HCEC 1CT (cell line): ENCODE results near the gene ZNHIT1.
"Not testable (repeated sequence)": the region's sequence is repeated elsewhere in the genome, so short reads cannot be mapped to it uniquely, and the experiment has no call there.

Source experiments
- DNase-seq: peaks from one replicate; pipeline ENCODE4 v3.0.0-alpha.2; 2017

The ZNHIT1 gene

DNA sequence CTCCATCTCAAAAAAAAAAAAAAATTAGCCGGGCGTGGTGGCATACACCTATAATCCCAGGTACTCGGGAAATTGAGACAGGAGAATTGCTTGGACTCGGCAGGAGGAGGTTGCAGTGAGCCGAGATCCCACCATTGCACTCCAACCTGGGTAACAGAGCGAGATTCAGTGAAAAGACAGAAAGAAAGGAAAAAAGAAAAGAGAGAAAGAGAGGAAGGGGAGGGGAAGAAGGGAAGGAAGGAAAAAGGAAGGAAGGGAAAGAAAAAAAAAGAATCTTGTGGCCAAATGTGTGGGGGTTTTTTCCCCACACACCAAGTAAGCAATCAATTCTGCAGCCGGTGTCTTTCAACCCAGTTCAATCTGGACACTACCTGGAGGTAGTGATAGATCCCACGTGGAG, 28.9 kb upstream of the ZNHIT1 start:
- no peak for DNase-seq

DNA sequence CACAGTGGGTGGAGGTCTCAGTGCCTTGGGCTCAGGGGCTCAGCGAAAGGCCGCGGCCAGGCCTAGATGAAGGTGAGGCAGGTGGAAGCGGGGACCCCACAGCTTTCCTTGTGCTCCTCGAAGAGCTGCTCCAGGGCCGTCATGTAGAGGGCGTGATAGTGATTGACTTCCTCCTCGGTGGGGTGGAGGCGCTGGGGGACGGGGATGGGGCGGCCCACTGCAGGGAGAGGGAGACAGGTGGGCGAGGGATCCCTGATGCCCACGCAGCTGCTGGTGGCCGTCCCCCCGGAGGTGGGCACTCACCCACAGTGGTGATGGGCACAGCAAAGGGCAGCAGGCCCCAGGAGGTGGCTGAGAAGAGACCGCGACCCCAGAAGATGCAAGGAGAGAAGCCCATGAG, 22.1 kb upstream of the ZNHIT1 start:
- DNase-seq, result no peak

DNA sequence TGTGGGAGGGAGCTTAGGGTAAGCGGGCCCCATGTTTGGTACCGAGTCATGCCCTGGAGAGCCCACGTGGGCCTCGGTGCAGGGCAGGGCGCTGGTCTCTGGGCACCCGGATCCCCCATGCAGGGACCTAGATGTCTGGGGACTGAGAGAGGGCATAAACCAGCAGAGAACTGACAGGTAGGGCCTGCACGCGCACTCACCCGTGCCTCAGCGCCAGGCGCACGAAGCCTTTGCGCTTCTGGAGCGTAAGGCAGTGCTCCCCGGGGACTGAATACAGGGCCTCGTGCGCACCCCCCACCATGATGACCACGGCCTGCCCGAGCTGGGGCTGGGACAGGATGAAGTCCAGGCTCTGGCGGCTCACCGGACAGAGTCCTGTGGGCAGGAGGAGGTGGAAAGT, 20.0 kb upstream of the ZNHIT1 start:
- DNase-seq, result no peak

DNA sequence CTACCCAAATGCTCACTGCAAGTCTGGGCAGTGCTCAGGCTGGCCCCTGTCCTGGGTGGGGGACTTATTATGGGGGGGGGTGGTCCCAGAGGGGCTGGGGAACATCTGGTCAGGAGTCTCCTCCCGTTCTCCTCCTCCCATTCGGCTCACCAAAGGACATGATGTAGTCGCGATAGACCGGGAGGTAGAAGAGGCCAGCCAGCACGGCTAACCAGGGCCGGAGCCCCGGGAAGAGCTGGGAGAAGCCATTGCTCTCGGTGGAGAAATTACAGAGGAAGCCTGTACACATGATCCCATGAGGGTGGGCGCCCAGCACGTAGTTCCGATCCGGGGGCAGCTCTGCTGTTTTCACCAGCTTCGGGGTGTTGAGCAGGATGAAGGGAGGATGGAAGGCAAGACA, 19.5 kb upstream of the ZNHIT1 start:
- no peak for DNase-seq

DNA sequence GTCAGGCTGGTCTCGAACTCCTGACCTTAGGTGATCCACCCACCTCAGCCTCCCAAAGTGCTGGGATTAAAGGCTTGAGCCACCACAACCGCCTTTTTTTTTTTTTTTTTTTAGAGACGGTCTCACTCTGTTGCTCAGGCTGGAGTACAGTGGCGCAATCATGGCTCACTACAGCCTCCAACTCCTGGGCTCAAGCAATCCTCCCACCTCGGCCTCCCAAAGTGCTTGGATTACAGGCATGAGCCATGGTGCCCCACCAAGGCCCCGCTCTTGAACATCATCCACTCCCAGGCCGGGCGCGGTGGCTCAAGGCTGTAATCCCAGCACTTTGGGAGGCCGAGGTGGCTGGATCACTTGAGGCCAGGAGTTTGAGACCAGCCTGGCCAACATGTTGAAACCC, 18.4 kb upstream of the ZNHIT1 start:
- DNase-seq, result not testable (repeated sequence)

DNA sequence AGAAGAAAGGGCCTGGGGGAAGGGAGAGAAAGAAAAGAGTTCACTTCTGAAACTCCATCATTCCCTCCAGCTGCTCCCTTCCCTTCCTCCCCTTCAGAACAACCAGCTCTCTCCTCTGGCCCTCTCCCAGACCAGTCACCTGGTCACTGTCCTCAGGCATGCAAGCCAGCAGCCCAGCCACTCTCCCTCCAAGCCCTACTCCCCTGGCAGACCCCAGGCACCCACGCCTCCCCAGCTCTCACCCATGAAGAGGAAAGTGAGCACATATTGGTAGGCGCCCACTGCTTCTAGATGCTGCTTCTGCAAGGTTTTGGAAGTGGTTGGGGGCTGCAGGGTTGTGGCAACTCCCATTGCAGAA, 17.5 kb upstream of the ZNHIT1 start:
- no peak for DNase-seq

DNA sequence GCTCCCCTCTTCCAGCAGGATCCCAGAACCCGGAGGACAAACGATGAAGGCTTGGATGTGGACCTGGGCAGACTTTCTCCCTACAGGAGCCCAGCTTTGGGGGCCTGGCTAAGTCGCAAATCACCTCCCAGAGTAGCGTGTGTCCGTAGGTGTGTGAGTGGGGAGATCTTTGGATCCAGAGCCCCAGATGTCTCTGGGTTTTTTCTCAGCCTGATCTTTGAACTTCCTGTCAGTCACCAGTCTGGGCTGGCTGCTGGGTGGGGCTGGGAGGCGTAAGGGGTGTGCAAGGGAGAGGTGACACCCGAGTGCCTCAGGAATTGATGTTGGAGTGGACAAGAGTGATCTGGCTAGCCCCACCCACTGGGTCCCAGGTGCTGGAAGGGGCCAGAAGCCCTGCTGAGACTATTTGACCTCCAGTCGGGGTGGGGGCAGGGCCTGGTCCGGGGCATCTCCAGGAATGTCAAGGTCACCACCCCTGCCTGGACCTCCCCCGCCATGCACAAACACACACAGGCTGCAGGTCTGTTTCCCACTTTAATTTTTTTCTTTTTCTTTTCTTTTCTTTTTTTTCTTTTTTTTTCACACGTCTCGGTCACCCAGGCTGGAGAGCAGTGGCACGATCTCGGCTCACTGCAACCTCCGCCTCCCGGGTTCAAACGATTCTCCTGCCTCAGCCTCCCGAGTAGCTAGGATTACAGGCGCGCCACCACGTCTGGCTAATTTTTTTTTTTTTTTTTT, 16.9 kb upstream of the ZNHIT1 start, which contains the start of gene MOGAT3:
TSS of gene MOGAT3 (minus strand) at position 175 of the 738 bp plus-strand sequence. CDS start 182 bp downstream, outside the sequence.
- no peak for DNase-seq

DNA sequence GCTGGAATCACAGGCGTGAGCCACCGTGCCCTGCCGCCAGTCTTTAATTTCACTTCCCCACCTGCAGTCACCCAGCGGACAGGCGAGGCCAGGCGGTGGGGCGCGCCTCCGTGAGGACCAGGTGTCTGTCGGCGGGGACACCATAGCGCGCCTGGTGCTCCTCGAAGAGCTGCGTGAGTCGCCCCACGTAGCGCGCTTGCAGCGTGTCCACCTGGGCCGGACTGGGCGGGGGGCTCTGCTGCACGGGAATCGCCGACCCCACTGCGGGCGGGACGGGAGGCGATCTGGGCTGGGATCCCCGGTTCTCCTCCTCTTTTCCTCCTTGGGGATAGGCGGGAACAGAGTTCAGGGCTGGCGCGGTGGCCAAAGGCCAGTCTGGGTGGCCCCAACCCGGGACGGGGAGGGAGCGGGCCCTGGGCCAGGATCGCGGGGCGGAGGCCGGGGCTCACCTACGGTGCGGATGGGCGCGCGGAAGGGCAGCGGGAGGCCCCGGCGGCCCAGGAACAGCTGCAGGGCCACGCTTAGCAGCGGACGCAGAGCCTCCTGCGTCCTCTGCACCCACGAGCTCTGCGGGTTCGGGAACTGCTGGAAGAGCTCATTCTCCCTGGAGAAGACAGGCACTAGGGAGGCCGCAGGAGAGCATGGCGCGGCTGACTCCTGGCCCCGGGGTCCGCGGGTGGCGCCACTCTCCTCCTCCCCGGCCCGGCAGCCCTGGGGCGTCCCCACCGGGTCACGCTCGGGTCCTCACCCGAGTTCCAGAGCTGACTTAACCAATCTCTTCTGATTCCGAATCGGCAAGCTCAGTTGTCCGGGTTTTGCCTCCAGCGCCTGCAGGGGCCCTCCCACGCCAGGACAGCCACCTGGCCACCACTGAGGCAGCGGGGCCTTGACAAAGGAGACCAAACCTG, 16.0 kb upstream of the ZNHIT1 start:
- DNase-seq, result no peak

DNA sequence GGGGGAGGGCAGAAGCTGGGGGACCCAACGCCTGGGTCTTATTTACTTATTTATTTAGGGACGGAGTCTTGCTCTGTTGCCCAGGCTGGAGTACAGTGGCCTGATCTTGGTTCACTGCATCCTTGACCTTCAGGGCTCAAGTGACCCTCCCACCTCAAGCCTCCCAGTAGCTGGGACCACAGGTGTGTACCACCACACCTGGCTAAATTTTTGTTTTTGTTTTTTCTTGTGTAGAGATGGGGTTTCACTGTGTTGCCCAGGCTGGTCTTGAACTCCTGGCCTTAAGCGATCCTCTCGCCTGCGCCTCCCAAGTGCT, 15.4 kb upstream of the ZNHIT1 start:
- no peak for DNase-seq

DNA sequence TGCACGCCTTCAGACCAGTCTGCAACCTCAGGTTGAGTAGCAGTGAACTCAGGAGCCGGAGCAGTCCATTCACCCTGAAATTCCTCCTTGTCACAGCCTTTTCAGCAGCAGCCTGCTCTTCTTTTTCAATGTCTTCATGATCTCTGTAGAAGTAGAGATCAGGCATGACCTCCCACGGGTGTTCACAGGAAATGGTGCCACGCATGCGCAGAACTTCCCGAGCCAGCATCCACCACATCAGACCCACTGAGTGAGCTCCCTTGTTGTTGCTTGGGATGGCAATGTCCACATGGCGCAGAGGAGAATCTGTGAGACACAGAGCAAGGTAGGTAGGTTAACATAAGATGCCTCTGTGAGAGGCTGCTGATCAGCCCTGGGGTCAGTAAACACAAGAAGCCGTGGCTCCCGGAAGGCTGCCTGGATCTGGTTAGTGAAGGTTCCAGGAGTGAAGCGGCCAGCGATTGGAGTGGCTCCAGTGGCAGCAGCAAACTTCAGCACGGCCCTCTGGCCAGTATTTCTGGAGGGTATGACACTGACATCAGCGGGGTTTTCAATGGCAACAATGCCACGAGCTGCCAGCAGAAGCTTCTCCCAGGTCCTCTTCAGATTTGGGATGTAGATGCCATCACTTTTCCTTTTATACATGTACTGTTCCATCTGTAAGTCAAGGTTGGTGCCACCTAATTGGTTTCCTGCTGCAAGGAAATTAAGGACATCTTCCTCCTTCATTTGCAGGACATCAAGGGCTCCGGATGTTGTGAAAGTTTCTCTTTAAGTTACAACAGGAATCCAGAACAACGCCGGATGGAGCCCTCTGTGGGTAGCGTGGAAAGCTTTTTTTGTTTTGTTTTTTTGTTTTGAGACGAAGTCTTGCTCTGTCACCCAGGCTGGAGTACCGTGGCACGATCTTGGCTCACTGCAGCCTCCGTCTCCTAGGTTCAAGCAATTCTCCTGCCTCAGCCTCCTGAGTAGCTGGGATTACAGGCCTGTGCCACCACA, 13.9 kb upstream of the ZNHIT1 start:
- DNase-seq, result not testable (repeated sequence)

DNA sequence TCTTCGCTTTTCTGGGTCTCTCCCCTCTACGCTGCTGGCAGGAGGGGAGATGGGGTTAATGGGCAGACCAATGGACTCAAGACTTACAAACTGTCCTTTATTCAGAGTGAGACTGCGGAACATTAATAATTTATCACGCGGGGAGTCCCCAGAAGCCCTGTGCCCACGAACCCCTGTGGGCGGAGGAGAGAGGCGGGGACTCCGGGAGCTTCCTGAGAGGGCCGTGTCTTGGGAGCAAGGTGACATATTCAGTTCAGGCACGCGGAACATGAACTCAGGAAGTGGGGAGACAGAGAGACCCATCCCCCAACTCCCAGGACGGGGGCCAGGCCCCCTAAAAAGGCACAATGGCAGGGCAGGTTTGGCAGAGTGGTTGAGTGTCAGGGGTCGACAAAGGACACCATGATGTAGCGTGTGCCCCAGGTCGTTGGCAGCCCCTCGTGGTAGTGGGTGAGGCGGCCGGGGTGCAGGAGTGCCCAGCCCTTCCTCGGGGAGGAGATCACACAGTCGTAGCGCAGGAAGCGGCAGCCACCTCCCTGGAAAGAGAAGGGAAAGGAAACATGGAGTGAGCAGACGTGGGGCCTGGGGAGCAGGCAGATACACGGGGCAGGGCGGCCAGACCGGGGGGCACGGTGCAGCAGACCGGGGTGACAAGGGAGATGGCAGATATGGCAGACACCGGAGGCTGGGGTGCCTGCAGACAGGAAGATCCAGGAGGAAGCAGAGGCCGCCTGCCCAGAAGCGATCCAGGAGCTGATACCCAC, 11.9 kb upstream of the ZNHIT1 start:
- no peak for DNase-seq

DNA sequence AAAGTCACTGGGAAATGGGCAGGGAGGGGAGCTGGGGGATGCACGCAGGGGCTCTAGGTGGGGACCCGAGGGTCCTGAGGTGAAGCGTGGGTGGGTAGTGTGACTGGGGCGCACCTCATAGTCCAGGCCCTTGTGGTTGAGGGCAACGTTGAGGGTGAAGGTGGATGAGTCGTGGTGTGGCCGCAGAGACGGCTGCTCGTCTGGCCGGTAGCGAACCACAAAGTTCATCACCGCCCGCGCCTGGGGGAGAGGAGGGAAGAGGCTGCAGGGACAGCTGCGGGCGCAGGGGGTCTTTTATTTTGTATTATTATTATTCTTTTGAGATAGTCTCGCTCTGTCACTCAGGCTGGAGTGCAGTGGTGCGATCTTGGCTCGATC, 11.3 kb upstream of the ZNHIT1 start:
- DNase-seq, result no peak

DNA sequence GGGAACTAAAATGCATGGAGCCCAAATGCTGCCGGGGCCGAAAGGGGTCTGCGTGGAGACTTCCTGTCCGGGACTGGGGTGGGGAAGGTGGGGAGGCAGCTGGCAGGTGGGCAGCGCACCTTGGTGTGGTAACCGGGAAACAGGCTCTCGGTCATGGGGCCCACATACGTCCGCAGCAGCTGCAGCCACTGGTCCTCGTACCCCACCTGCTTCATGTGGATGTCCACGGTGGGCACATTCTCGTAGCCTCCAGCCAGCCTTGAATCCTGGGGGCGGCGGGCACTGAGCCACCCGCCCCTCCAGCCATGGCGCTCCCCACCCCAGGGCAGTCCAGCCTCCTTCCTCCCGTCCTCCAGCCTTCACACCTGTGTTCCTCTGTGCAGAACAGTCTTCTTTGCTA, 10.5 kb upstream of the ZNHIT1 start:
- no peak for DNase-seq

DNA sequence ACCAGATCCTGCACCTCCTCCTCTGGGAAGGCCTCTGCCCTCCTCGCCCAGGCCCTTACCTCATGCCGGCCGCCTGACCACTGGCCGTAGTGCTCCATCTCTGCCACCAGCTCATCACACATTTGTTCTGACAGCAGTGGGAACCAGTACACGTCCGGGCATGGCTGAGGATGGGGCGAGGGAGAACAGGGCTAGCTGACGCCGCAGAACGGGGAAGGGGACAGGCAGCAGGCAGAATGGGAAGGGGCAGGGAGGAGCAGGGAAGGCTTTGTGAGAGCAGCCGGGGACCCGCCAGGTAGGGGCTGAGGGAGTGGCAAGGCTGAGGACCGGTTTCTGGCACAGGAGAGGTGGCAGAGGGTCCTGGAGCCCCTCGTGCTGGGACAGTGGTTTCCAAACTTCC, 9.2 kb upstream of the ZNHIT1 start:
- DNase-seq, result no peak

DNA sequence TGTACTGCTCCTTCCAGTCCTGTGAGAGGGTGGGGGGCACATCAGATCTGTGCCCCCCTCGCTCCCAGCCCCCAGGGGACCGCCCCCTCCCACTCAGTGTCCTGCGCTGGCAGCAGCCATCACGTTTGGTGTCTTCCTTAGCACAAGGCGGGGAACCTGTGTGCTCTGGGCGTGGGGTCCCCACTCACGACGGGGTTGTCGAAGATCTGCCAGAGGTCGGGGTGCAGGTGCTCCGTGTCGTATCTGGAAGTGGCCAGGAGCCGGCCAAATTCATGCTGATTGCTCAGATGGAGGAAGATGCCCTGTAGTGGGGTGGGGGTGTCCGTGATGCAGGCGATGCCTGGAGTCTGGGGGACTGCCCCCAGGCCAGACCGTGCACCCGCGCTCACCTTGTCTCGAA, 7.8 kb upstream of the ZNHIT1 start:
- no peak for DNase-seq

DNA sequence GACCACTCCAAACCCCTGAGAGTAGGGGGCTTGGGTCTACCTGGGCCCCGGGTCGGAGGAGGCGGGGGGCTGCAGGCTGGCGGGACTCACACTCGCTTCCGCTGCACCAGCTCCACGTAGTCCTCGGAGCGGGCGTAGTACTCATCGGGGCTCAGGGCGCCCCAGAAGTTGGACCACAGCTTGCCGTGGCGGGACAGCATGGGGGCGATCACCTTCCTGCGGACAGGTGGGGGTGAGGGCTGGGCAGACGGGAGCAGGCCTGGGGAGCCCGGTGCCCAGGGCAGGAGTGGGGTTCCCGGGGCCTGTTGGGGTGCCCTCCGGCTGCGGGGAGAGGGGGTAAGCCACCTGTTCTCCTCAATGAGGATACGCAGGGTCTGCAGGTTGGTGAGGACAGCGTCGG, 6.5 kb upstream of the ZNHIT1 start:
- DNase-seq, result no peak

DNA sequence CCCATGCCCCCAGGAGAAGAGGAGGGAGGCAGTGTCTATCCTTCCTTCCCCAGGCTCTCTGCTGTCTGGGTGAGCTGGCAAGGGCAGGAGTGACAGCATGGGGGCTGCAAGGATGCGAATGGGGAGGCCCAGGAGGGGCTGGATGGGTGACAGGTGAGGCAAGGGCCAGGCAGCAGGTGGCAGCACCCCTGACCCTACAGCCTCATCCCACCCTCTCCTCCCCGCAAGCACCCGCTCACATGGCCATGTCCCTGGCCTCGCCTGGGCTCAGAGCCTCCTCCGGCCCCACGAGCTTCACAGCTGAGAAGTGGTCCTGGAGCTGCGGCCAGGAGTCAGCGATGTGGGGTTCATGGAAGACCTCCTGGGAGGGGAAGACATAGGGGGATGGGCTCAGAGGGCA, 6.0 kb upstream of the ZNHIT1 start:
- no peak for DNase-seq

DNA sequence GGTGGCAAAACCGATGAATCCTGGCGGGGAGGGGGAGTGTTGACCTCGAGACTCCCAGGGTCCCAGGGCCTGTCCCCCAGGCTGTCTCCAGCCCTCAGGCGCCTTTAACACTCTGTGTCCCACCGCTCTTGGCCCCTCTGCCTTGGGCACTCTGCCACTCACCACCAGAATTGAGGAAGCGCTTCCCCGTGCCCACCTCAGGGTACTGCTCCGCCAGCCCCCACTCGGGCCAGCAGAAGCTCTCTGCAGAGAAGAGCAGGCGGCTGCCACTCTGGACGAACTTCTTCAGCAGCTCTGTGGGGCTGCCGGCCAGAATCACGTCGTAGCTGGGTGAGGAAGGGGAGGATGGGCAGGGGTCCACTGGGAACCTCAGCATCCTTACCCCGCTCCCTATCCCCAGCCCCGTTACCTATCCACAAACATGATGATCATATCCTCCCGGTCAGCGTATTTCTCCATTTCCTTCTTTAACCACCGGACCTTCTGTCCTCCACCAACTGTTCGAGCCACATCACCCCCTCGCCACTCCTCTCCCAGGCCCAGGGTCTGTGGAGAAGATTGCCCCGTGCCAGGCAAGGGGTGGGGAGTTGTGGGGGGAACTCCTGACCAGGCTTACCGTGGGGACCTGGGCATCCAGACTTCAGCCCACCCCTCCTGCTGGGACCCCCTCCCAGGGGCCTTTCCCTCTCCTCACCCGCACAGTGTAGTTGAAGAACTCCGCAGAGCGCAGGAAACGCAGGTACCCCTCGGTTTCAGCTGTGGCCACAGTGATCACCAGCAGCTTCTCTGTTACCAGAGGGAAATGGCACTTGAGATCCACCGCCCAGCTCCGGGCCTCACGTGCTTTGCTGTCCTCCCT, 1.7 kb upstream of the ZNHIT1 start:
- peak; percentile 7 for DNase-seq

DNA sequence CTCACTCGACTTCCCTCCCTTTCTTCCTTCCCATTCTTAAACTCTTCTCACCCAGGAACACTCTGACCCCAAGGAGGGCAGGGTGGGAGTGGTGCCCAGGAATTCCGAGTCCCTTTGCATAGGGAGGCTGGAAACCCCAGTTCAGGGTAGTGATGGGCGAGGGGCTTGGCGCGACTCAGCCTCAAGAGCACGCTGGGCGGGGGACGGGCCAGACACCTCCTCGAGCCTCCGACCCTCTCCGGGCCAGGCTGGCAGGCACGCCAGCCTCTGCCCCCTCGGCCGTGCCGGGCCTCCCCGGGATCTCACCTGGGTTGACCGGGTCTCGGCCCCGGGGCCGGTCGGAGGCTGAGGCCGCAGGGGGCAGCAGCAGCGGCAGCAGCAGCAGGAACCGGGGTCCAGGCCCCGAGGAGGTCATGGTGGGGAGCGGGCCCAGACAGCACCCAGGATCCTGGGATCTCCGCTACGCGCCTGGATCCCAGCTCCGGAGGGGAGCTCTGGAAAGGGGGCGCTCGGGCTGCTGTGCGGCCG, 1.0 kb upstream of the ZNHIT1 start:
- DNase-seq, result no peak

DNA sequence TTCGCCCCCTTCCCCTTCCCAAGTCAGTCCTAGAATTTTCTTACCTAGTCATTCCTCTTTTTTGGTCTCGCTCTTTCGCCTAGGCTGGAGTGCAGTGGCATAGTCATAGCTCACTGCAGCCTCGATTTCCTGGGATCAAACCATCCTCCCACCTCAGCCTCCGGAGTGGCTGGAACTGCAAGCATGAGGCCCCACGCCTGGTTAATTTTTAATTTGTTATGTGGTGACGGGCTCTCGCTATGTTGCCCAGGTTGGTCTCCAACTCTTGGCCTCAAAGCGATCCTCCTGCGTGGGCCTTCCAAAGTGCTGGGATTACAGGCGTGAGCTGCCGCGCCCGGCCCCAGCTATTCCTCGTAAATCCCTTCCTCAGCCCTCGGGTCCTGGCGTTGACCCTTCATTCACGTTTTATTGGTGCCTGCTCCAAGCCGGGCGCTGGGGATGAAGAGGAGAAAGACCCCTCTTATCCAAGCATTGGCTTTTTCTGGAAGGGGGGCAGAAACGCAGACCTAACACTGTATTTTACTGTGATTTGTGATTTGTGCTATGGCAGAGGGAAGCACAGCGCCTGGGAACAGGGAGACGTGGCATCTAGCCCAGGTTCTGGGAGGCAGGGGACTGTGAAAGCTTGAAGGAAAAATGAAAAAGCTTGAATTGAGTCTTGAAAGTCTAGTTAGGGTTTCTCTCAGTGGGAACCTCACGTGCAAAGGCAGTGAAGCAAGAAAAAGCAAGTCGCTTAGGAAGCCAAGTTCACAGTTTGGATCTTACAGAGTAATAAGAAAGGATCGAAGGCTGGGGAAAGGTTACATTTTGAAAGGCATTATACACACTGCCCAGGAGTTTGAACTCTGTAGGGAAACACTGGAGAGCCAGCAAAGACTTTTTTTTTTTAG, 516 bp downstream of the ZNHIT1 start:
- DNase-seq, result no peak
